Gastrocnemius medialis (tissue), 4 donors: ENCODE results near the gene GMCL2. TPM values are rescaled to one million over a fixed set of nuclear protein-coding genes. Genes with fewer than 3 reads are reported as not detected.

ENCODE experiments used
- ATAC-seq, 2 donors: fragments of 150-250 bp; one replicate each; pipeline ENCODE4 v1.9.1; 2016
- DNase-seq, 2 donors: peaks; one replicate each; pipeline ENCODE4 v3.0.0-alpha.2; 2019
- H3K27ac ChIP-seq, 4 donors: fragments of 200-600 bp; sonication (generic); 1 replicate in 1 of 4; 2 replicates in 3 of 4; pipeline ENCODE4 v1.5.1; 2016 to 2018; ENCODE audit warnings: mild to moderate bottlenecking in 2 of 4, moderate library complexity in 1 of 4
- H3K27me3 ChIP-seq, 3 donors: fragments of 200-600 bp; sonication (generic) in 2 of 3; 1 replicate in 1 of 3; 2 replicates in 2 of 3; pipeline versions ENCODE4 v1.5.1 to v1.6.0; 2016 to 2019; ENCODE audit warnings: mild to moderate bottlenecking in 1 of 3, moderate library complexity in 1 of 3
- H3K36me3 ChIP-seq, 2 donors: fragments of 200-600 bp; sonication (generic) in 1 of 2; one replicate each; pipeline ENCODE4 v1.5.1; 2017 to 2018
- H3K4me1 ChIP-seq, 2 donors: fragments of 200-600 bp; sonication (generic) in 1 of 2; one replicate each; pipeline ENCODE4 v1.5.1; 2016 to 2017; ENCODE audit warnings: mild to moderate bottlenecking in 2 of 2
- H3K4me3 ChIP-seq, 4 donors: fragments of 200-600 bp; sonication (generic) in 3 of 4; 1 replicate in 1 of 4; 2 replicates in 3 of 4; pipeline ENCODE4 v1.5.1; 2016 to 2019; ENCODE audit warnings: mild to moderate bottlenecking in 2 of 4
- H3K9me3 ChIP-seq, 3 donors: fragments of 200-600 bp; sonication (generic) in 2 of 3; 1 replicate in 1 of 3; 2 replicates in 2 of 3; pipeline ENCODE4 v1.5.1; 2016 to 2019
- POLR2A ChIP-seq, 2 donors: fragments of 450-650 bp; IDR thresholded peaks; one replicate each; pipeline ENCODE4 v1.6.1; 2017; ENCODE audit warnings: antibody characterized with exemption in 2 of 2, mild to moderate bottlenecking in 2 of 2, moderate library complexity in 2 of 2
- in situ Hi-C, 4 donors: fragments of 200-750 bp; cut with MboI; loops; one replicate each; pipeline versions ENCODE4 v1.15.0 to v1.8.0; 2017; ENCODE audit warnings: low sequenced_read_pairs in 4 of 4
- intact Hi-C: fragments of 100-400 bp; cut with DNase I; formaldehyde crosslinking; loops from one replicate; pipeline ENCODE4 v1.15.1; 2023; ENCODE audit warnings: low total_unique reads
- total RNA-seq, 4 donors: library from RNA; depleted of rRNA; stranded (reverse); fragments of >200 nt; gene quantifications; one replicate each; pipeline versions ENCODE4 v1.1.0 to v1.2.3, GENCODE V29; 2016
- TF ChIP-seq, protein P1 (sequence below), 5 experiments: fragments of 450-650 bp in 3 of 5; fragments of 200-600 bp in 2 of 5; sonication (generic) in 2 of 5; IDR thresholded peaks in 4 of 5; conservative IDR thresholded peaks in 1 of 5; 1 replicate in 4 of 5; 2 replicates in 1 of 5; pipeline ENCODE4 v1.5.1; 2016 to 2019; ENCODE audit warnings: antibody characterized with exemption in 5 of 5, mild to moderate bottlenecking in 3 of 5, moderate library complexity in 3 of 5

GMCL2 gene
- total RNA-seq, 4 donors from 2014 or later = not detected

DNA sequence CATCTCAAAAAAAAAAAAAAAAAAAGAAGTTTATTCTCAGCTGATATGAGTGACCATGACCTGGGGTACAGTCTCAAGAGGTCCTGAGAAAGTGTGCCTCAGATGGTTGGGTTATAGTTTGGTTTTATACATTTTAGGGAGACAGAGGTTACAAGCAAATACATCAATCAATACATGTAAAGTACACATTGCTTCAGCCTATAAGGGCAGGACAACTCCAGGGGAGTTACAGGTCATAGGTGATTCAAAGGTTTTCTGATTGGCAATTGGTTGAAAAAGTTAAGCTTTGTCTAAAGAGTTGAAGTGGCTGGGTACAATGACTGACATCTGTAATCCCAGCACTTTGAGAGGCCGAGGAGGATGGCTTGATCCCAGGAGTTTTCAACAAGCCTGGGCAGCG, 2.3 kb upstream of the GMCL2 start:
- Histone ChIP-seq H3K27ac (no peak overlapping the region), H3K4me3 (no peak overlapping the region), H3K9me3 (no peaks in the 10 kb centered on the region), H3K27me3 (no peaks in the 10 kb centered on the region), H3K36me3 (no peaks in the 10 kb centered on the region), H3K4me1 (no peaks in the 10 kb centered on the region)
- ATAC-seq (no peak), DNase-seq (no peak)
- TF ChIP-seq POLR2A (IDR thresholded peaks at IDR 0.05) = no peak
- TF ChIP-seq, protein P1, sequence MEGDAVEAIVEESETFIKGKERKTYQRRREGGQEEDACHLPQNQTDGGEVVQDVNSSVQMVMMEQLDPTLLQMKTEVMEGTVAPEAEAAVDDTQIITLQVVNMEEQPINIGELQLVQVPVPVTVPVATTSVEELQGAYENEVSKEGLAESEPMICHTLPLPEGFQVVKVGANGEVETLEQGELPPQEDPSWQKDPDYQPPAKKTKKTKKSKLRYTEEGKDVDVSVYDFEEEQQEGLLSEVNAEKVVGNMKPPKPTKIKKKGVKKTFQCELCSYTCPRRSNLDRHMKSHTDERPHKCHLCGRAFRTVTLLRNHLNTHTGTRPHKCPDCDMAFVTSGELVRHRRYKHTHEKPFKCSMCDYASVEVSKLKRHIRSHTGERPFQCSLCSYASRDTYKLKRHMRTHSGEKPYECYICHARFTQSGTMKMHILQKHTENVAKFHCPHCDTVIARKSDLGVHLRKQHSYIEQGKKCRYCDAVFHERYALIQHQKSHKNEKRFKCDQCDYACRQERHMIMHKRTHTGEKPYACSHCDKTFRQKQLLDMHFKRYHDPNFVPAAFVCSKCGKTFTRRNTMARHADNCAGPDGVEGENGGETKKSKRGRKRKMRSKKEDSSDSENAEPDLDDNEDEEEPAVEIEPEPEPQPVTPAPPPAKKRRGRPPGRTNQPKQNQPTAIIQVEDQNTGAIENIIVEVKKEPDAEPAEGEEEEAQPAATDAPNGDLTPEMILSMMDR (IDR thresholded peaks at IDR 0.05 in 4 of 5, conservative IDR thresholded peaks at IDR 0.05 in 1 of 5) = no peak
- intact Hi-C loops (no loop called here), in situ Hi-C loops (no loop called here)

DNA sequence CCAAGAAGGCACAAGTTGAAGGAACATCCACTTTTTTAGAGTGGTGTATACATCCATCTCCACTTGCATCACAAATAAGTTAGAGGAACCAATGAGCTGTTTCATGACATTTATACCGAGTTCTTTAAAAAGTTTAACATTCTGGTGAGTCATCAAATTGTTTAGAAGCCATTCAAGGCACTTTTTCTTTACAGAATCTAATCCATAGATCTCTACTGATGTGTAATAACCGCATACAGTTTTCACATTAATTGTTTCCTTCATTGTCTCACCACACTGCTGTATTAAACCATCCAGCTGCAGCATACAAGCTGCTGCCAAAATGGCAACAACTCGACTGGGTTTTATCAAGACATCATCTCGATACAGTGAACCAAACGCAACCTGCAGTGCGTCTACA, 744 bp downstream of the GMCL2 start:
- DNase-seq (no peak), ATAC-seq (no peak)
- no peak overlapping the region for H3K4me3 ChIP-seq
- no peak overlapping the region for H3K27ac ChIP-seq
- H3K27me3 ChIP-seq = no peaks in the 10 kb centered on the region
- no peaks in the 10 kb centered on the region for H3K36me3 ChIP-seq
- no peaks in the 10 kb centered on the region for H3K4me1 ChIP-seq
- in situ Hi-C loops = no loop called here
- intact Hi-C loops = no loop called here
- no peak for TF ChIP-seq POLR2A (IDR thresholded peaks at IDR 0.05)
- TF ChIP-seq, protein P1 (IDR thresholded peaks at IDR 0.05 in 4 of 5, conservative IDR thresholded peaks at IDR 0.05 in 1 of 5) = no peak
- no peaks in the 10 kb centered on the region for H3K9me3 ChIP-seq

DNA sequence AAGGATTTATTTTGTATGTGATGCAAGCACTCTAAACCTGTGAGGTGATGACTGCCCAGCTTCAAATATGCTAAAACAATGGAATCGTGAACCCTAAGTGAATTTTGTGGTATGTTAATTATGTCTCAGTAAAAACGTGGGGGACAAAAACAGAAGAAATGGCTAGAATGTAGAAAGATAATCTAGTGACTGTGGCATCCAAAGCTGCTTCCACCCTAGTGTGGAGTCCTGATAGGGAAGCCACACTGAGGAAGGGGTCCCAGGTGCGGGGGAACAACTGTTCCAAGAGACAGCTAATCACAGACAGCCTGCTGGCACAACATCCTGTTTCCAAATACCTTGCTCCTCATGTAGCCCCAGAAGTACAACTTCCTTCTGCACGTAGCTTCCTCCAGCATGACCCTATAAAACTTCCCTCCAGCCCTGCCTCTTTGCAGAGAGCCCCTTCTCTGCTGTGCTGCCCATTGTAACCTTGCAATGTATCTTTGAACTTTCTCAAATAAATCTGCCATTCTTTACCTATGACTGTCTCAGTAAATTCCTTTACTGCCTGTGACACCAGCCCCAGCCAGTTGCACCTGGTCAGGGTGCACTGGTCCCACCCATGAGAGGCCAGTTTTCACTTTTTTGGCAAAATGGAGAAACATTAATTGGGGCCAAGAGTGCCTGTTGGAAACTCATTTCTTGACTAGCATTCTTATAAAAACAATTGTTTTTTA, 4.9 kb downstream of the GMCL2 start:
- no peaks in the 10 kb centered on the region for H3K36me3 ChIP-seq
- in situ Hi-C loops (no loop called here), intact Hi-C loops (no loop called here)
- ATAC-seq (no peak), DNase-seq (no peak)
- H3K27me3 ChIP-seq = peaks cover 0 to 4% (median 0%) of the 10 kb centered on the region in 3 donors
- no peak overlapping the region for H3K27ac ChIP-seq
- TF ChIP-seq, protein P1 (IDR thresholded peaks at IDR 0.05 in 4 of 5, conservative IDR thresholded peaks at IDR 0.05 in 1 of 5) = no peak
- TF ChIP-seq POLR2A (IDR thresholded peaks at IDR 0.05) = no peak
- H3K4me3 ChIP-seq = no peak overlapping the region
- H3K4me1 ChIP-seq = no peaks in the 10 kb centered on the region
- no peaks in the 10 kb centered on the region for H3K9me3 ChIP-seq

DNA sequence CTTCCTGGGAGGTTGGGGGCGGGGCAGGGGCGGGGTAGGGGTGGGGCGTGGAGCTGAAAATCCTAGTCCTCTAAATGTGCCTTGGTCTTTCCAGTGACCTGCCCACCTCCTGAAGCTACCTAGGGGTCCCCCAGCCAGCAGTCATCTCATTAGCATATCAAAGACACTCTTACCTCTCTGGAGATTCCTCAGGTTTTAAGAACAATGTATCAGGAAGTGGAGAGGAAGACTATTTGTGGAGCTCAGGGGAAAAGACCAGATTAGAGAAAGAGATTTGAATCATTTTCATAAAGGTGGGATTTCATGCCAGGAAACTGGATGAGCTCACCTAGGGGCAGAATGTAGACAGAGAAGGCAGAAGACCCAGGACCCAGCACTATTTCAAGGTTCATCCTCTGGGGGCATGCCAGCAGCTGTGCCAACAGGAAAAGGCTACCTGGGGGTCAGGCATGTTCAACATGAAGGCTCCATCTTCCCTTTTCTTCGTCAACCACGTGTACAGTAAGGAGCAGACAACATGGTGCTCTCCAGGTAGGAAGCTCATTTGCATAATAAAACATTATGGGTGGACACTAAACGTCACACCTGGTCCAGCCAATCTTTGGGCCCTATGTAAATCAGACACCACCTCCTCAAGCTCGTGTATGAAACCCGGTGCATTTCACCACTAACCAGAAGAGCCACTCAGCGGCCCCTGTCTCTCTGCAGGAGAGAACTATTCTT, 6.9 kb downstream of the GMCL2 start:
- intact Hi-C loops = no loop called here
- TF ChIP-seq POLR2A (IDR thresholded peaks at IDR 0.05) = no peak
- TF ChIP-seq, protein P1 (IDR thresholded peaks at IDR 0.05 in 4 of 5, conservative IDR thresholded peaks at IDR 0.05 in 1 of 5) = no peak
- no peaks in the 10 kb centered on the region for H3K9me3 ChIP-seq
- H3K27me3 ChIP-seq = peaks cover 0 to 4% (median 0%) of the 10 kb centered on the region in 3 donors
- no peak overlapping the region for H3K27ac ChIP-seq
- ATAC-seq (no peak), DNase-seq (no peak)
- no peaks in the 10 kb centered on the region for H3K36me3 ChIP-seq
- no peaks in the 10 kb centered on the region for H3K4me1 ChIP-seq
- H3K4me3 ChIP-seq = no peak overlapping the region
- in situ Hi-C loops = no loop called here
